Measurements from ENCODE around the gene GYPC.

Gene GYPC

GRCh38 chr2:126719191-126719832 lies 63.4 kb downstream of the GYPC start:
- Histone ChIP-seq H3K9ac (no peak overlapping the region), H3K4me2 (ENCODE audit: low read length) (no peak overlapping the region), H3K27ac (peak overlapping the region; percentile 60), H3K4me1 (peaks cover 16% of the 10 kb centered on the region), H3K27me3 (ENCODE audit: control insufficient read depth, insufficient read depth, low read length) (no peaks in the 10 kb centered on the region), H2AFZ (peak overlapping the region; percentile 68), H3K4me3 (ENCODE audit: low read depth, low read length) (no peak overlapping the region), H3K79me2 (no peaks in the 10 kb centered on the region), H3K9me3 (ENCODE audit: control insufficient read depth, low read length) (no peaks in the 10 kb centered on the region), H3K36me3 (ENCODE audit: control insufficient read depth, insufficient read depth, low read length) (no peaks in the 10 kb centered on the region)
- no peak for TF ChIP-seq CTCF (IDR thresholded peaks at IDR 0.05)

- no peaks in the 10 kb centered on the region for H3K79me2 ChIP-seq
- H3K9ac ChIP-seq, result no peak overlapping the region
- no peak for TF ChIP-seq CTCF (IDR thresholded peaks at IDR 0.05)
- no peaks in the 10 kb centered on the region for H3K27me3 ChIP-seq (ENCODE audit: control insufficient read depth, insufficient read depth, low read length)
- H3K4me3 ChIP-seq (ENCODE audit: low read depth, low read length), result no peak overlapping the region
- peak overlapping the region; percentile 68 for H2AFZ ChIP-seq
- no peak overlapping the region for H3K4me2 ChIP-seq (ENCODE audit: low read length)
- H3K4me1 ChIP-seq, result peaks cover 16% of the 10 kb centered on the region
- peak overlapping the region; percentile 60 for H3K27ac ChIP-seq
- H3K9me3 ChIP-seq (ENCODE audit: control insufficient read depth, low read length), result no peaks in the 10 kb centered on the region
- no peaks in the 10 kb centered on the region for H3K36me3 ChIP-seq (ENCODE audit: control insufficient read depth, insufficient read depth, low read length)
These were observed 63.9 kb downstream of the GYPC start for GRCh38 chr2:126719833-126720351.

- Histone ChIP-seq H3K4me3 (ENCODE audit: low read depth, low read length) (no peak overlapping the region), H2AFZ (peak overlapping the region; percentile 31), H3K79me2 (no peaks in the 10 kb centered on the region), H3K4me2 (ENCODE audit: low read length) (no peak overlapping the region), H3K9me3 (ENCODE audit: control insufficient read depth, low read length) (no peaks in the 10 kb centered on the region), H3K4me1 (peaks cover 16% of the 10 kb centered on the region), H3K27ac (no peak overlapping the region), H3K9ac (no peak overlapping the region), H3K27me3 (ENCODE audit: control insufficient read depth, insufficient read depth, low read length) (no peaks in the 10 kb centered on the region), H3K36me3 (ENCODE audit: control insufficient read depth, insufficient read depth, low read length) (no peaks in the 10 kb centered on the region)
- no peak for TF ChIP-seq CTCF (IDR thresholded peaks at IDR 0.05)
These were observed 64.7 kb downstream of the GYPC start for GRCh38 chr2:126720638-126721037.

- Histone ChIP-seq H3K36me3 (ENCODE audit: control insufficient read depth, insufficient read depth, low read length) (no peaks in the 10 kb centered on the region), H3K27ac (no peak overlapping the region), H3K4me1 (peaks cover 16% of the 10 kb centered on the region), H2AFZ (no peak overlapping the region), H3K27me3 (ENCODE audit: control insufficient read depth, insufficient read depth, low read length) (no peaks in the 10 kb centered on the region), H3K4me2 (ENCODE audit: low read length) (no peak overlapping the region), H3K9me3 (ENCODE audit: control insufficient read depth, low read length) (no peaks in the 10 kb centered on the region), H3K4me3 (ENCODE audit: low read depth, low read length) (no peak overlapping the region), H3K9ac (no peak overlapping the region), H3K79me2 (no peaks in the 10 kb centered on the region)
- no peak for TF ChIP-seq CTCF (IDR thresholded peaks at IDR 0.05)
These were observed 66.1 kb downstream of the GYPC start for GRCh38 chr2:126722081-126722480.

GRCh38 chr2:126722546-126722945 lies 66.6 kb downstream of the GYPC start:
- H3K79me2 ChIP-seq, result no peaks in the 10 kb centered on the region
- peaks cover 16% of the 10 kb centered on the region for H3K4me1 ChIP-seq
- H3K27me3 ChIP-seq (ENCODE audit: control insufficient read depth, insufficient read depth, low read length), result no peaks in the 10 kb centered on the region
- no peak overlapping the region for H3K4me3 ChIP-seq (ENCODE audit: low read depth, low read length)
- H3K36me3 ChIP-seq (ENCODE audit: control insufficient read depth, insufficient read depth, low read length), result no peaks in the 10 kb centered on the region
- no peak overlapping the region for H2AFZ ChIP-seq
- H3K4me2 ChIP-seq (ENCODE audit: low read length), result no peak overlapping the region
- no peaks in the 10 kb centered on the region for H3K9me3 ChIP-seq (ENCODE audit: control insufficient read depth, low read length)
- H3K27ac ChIP-seq, result no peak overlapping the region
- H3K9ac ChIP-seq, result no peak overlapping the region
- no peak for TF ChIP-seq CTCF (IDR thresholded peaks at IDR 0.05)

Data from parathyroid adenoma (tissue), 2 donors.